Suprapubic skin (tissue), 4 donors: ENCODE measurements around the gene CNOT1. TPM values are rescaled to one million over a fixed set of nuclear protein-coding genes. Genes with fewer than 3 reads are reported as not detected.

Experiments used
- DNase-seq, 2 donors: peaks; one replicate each; pipeline ENCODE4 v3.0.0-alpha.2; 2019; ENCODE audit warnings: low spot score in 2 of 2
- H3K27ac ChIP-seq: fragments of 200-600 bp; sonication (generic); one replicate; pipeline ENCODE4 v1.5.1; 2019
- H3K27me3 ChIP-seq: fragments of 200-600 bp; sonication (generic); one replicate; pipeline ENCODE4 v1.5.1; 2019
- H3K36me3 ChIP-seq: fragments of 200-600 bp; sonication (generic); one replicate; pipeline ENCODE4 v1.5.1; 2019
- H3K4me1 ChIP-seq: fragments of 200-600 bp; sonication (generic); one replicate; pipeline ENCODE4 v1.5.1; 2019
- H3K4me3 ChIP-seq: fragments of 200-600 bp; sonication (generic); one replicate; pipeline ENCODE4 v1.5.1; 2019; ENCODE audit warnings: mild to moderate bottlenecking
- H3K9me3 ChIP-seq: fragments of 200-600 bp; sonication (generic); one replicate; pipeline ENCODE4 v1.5.1; 2019
- EP300 ChIP-seq: sonication (generic); formaldehyde crosslinking; IDR thresholded peaks from one replicate; pipeline ENCODE4 v1.6.1; 2017; ENCODE audit warnings: antibody characterized with exemption
- POLR2A ChIP-seq, 2 donors: fragments of 450-650 bp; IDR thresholded peaks; one replicate each; pipeline ENCODE4 v1.6.1; 2017; ENCODE audit warnings: antibody characterized with exemption in 2 of 2, mild to moderate bottlenecking in 2 of 2, moderate library complexity in 2 of 2
- POLR2AphosphoS5 ChIP-seq, 3 donors: sonication (generic); formaldehyde crosslinking; IDR thresholded peaks; one replicate each; pipeline ENCODE4 v1.6.1; 2017; ENCODE audit warnings: antibody characterized with exemption in 3 of 3
- whole genome bisulfite sequencing: methylation state at CpG from one replicate; pipeline ENCODE4 v1.1.5; 2018; 5-methylcytosine and 5-hydroxymethylcytosine counted together
- total RNA-seq, 4 donors: library from RNA; depleted of rRNA; stranded (reverse); fragments of >200 nt; gene quantifications; one replicate each; pipeline ENCODE4 v1.1.0, GENCODE V29; 2016
- TF ChIP-seq, protein P1 (sequence below), 2 donors: fragments of 200-600 bp in 1 of 2; fragments of 450-650 bp in 1 of 2; sonication (generic) in 1 of 2; IDR thresholded peaks; one replicate each; pipeline ENCODE4 v1.5.1; 2016 to 2019; ENCODE audit warnings: antibody characterized with exemption in 2 of 2, mild to moderate bottlenecking in 1 of 2, moderate library complexity in 1 of 2

CNOT1 gene
- total RNA-seq, 4 donors from 2014 or later: 94.8 to 238 (median 143) TPM

DNA sequence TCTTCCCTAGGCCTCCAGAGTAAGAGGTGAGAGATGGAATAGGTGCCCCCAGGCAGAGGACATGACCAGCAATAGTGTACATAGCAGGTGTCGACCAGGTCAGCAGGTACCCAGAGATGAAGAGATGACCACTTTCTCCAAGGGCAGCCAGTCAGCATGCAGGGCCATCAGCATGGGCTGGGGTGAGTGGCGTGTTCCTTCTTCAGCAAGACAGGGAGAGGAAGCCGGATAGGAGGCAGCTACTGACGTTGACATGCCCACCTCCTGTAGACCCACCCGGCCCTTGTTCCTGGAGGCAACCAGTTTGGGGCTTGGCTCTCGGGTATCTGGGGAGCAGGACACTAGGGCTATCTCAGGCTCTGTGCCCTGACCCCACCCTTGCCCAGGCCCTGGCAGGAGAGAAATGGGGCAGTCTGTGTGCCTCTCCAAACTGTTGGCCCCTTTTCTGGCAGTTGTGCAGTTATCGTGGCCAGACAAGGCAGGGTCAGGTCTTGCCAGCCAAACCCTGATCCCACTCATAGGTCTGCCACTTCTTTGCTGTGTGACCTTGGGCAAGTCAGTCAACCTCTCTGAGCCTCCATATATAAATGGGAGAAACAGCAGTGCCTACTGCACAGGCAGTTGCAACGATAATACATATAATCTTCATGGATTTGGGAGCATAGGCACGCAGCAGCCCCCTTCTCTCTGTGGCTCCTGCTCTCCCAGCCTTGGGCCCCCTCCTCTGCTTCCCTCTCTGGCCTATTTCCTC lies 131.1 kb downstream of the CNOT1 start:
- 80% methylated on average over 6 of the region's 9 CpGs for WGBS
- DNase-seq: peak in 1 of 2 donors; percentile 48
- Histone ChIP-seq H3K27me3 (peaks cover 22% of the 10 kb centered on the region), H3K27ac (no peak overlapping the region), H3K4me3 (no peak overlapping the region), H3K9me3 (no peaks in the 10 kb centered on the region), H3K36me3 (no peaks in the 10 kb centered on the region), H3K4me1 (peaks cover 19% of the 10 kb centered on the region)
- no peak for TF ChIP-seq POLR2AphosphoS5 (IDR thresholded peaks at IDR 0.05)
- TF ChIP-seq, protein P1, sequence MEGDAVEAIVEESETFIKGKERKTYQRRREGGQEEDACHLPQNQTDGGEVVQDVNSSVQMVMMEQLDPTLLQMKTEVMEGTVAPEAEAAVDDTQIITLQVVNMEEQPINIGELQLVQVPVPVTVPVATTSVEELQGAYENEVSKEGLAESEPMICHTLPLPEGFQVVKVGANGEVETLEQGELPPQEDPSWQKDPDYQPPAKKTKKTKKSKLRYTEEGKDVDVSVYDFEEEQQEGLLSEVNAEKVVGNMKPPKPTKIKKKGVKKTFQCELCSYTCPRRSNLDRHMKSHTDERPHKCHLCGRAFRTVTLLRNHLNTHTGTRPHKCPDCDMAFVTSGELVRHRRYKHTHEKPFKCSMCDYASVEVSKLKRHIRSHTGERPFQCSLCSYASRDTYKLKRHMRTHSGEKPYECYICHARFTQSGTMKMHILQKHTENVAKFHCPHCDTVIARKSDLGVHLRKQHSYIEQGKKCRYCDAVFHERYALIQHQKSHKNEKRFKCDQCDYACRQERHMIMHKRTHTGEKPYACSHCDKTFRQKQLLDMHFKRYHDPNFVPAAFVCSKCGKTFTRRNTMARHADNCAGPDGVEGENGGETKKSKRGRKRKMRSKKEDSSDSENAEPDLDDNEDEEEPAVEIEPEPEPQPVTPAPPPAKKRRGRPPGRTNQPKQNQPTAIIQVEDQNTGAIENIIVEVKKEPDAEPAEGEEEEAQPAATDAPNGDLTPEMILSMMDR (IDR thresholded peaks at IDR 0.05): no peak
- no peak for TF ChIP-seq POLR2A (IDR thresholded peaks at IDR 0.05)
- TF ChIP-seq EP300: no peak

DNA sequence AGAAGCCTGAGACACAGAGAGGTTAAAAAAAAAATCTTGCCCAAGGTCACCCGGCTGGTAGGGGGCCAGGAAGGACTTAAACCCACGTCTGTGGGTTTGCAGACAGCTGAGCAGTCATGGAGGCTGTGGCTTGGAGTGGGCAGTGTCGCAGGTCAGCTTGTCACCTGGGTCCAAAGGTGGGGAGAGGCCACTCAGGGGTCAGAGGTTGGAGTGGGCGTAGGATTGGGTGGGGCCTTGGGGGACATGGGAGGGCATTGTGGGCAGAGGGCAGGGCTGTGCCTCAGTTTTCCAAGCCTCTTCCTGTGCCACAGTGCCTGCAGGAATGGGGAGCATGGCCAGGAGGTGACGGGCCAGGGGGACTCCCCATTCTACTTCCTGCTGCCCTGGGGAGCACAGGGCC lies 131.7 kb downstream of the CNOT1 start:
- Histone ChIP-seq H3K4me1 (peaks cover 19% of the 10 kb centered on the region), H3K36me3 (no peaks in the 10 kb centered on the region), H3K9me3 (no peaks in the 10 kb centered on the region), H3K27ac (no peak overlapping the region), H3K27me3 (peaks cover 22% of the 10 kb centered on the region), H3K4me3 (no peak overlapping the region)
- TF ChIP-seq, protein P1 (IDR thresholded peaks at IDR 0.05): no peak
- DNase-seq: peak in 1 of 2 donors; percentile 40
- 59% methylated on average over 4 of the region's 5 CpGs for WGBS

DNA sequence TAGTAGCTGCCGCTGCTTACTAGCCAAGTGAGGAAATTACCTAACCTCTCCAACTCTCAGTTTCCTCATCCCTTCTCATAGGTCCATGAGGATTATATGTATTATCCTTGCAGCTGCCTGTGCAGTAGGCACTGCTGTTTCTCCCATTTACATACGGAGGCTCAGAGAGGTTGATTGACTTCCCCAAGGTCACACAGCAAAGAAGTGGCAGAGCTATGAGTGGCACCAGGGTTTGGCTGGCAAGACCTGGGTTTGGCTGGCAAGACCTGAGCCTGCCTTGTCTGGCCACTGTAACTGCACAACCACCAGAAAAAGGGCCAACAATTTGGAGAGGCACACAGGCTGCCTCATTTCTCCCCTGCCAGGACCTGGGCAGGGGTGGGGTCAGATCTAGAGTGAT lies 132.2 kb downstream of the CNOT1 start:
- no peak overlapping the region for H3K27ac ChIP-seq
- DNase-seq: no peak
- H3K36me3 ChIP-seq: no peaks in the 10 kb centered on the region
- H3K4me1 ChIP-seq: peaks cover 19% of the 10 kb centered on the region
- WGBS: 84% methylated on average over 2 of the region's 2 CpGs
- no peak overlapping the region for H3K4me3 ChIP-seq
- H3K9me3 ChIP-seq: no peaks in the 10 kb centered on the region
- TF ChIP-seq POLR2AphosphoS5 (IDR thresholded peaks at IDR 0.05) (no peak), EP300 (no peak), POLR2A (IDR thresholded peaks at IDR 0.05) (no peak)
- TF ChIP-seq, protein P1 (IDR thresholded peaks at IDR 0.05): no peak
- H3K27me3 ChIP-seq: peaks cover 22% of the 10 kb centered on the region

DNA sequence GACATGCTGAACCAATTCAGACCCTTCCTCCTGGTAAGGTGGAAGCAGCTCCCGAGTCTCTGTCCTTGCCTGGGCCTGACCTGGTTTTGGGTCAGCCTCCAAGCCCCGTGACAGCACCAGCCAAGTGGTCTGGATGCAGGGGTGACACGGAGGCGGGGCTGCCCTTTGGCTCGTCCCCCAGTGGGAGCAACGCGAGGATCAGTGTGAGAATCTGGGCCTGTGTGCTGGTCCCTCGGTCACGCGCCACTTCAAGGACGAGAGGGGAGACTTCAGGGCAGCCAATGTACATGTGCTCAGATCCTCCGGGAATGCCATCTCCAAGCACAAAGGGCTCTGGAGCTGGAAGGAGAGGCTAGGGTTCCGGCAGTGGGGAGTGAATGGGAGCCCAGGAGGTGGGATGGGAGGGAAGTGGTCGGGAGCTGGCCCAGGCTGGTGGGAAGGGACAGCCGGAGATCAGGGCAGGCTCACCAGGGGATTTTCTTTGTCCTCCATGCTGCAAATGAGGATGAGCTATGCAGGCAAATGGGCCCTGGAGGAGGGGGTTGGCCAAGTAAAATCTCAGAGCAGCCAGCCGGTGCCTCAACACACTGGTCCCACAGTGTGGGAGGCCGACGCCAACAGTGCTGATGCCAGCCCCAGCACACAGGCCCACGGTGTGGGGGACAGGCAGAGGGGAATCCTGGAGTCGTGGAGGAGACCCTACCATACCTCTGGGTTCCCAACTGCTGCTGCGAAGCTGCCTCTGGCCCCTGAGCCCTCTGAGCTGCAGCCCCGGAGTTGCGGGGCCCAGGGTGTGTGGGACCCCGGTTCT lies 133.9 kb downstream of the CNOT1 start:
- Histone ChIP-seq H3K9me3 (no peaks in the 10 kb centered on the region), H3K27me3 (peaks cover 7% of the 10 kb centered on the region), H3K4me1 (peaks cover 8% of the 10 kb centered on the region), H3K27ac (no peak overlapping the region), H3K36me3 (no peaks in the 10 kb centered on the region), H3K4me3 (no peak overlapping the region)
- TF ChIP-seq POLR2AphosphoS5 (IDR thresholded peaks at IDR 0.05): no peak
- peak in 1 of 2 donors; percentile 60 for DNase-seq
- 54% methylated on average over 23 of the region's 24 CpGs for WGBS

DNA sequence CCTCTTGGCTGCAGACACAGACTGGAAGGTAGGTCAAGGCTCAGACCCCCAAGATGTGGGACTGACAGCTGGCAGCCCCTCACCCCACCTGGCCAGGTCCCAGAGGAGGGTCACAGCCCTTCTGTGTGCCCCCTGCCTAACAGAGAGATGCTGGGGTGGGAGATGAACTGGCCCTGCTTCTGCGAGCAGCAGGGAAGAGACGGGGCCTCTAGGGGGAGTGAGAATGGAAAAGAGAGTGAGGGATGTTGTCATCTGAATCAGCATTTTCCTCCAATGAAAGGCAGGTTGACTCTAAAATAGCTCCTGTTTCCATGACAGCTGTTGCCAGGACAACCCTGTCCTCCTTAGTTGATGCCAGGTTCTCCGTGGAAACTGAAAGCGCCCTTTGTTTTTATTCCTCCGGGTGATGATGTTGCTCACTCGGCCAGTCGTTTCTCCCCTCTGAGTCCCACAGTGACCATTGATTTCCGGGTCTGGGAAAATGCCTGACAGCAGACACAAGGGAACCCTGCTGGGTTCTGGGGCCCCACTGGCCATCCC lies 134.6 kb downstream of the CNOT1 start:
- Histone ChIP-seq H3K9me3 (no peaks in the 10 kb centered on the region), H3K4me3 (no peak overlapping the region), H3K4me1 (peaks cover under 1% of the 10 kb centered on the region), H3K36me3 (no peaks in the 10 kb centered on the region), H3K27me3 (peaks cover under 1% of the 10 kb centered on the region), H3K27ac (no peak overlapping the region)
- peak in 1 of 2 donors; percentile 52 for DNase-seq
- TF ChIP-seq, protein P1 (IDR thresholded peaks at IDR 0.05): peak; percentile 3 to 33
- TF ChIP-seq EP300: no peak
- no peak for TF ChIP-seq POLR2A (IDR thresholded peaks at IDR 0.05)
- no peak for TF ChIP-seq POLR2AphosphoS5 (IDR thresholded peaks at IDR 0.05)
- WGBS: 9% methylated on average over 8 of the region's 8 CpGs
